Measurements from ENCODE around the gene MED9.

MED9 gene

DNA sequence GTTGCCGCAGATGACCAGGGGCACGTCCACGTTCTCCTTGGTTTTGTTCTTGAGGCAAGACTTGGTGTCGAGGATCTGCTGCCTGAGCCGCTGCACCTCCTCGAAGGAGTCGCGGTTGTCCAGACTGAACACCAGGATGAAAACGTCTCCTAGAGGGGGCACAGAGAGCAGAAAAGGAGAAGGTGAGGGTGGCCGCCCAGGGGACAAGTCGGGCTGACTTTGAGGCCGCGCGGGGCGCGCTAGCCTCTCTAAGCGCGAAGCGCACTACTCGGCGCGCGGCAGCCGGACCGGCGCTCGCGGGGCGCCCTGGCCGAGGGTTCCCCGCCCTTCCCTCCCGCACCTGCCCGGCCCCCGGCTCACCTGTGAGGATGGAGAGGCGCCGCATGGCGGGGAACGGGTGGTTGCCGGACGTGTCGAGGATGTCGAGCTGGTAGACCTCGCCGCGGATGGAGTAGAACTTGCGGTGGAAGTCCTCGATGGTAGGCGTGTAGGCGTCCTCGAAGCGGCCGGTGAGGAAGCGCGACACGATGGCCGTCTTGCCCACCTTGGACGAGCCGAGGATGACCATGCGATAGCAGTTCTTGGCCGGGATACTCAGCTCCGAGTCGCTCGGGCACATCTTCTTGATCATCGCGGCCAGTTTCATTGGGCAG lies 18.9 kb downstream of the MED9 start:
- TF ChIP-seq CTCF (conservative IDR thresholded peaks at IDR 0.05) = no peak
- peak overlapping the region; percentile 69 for H3K27ac ChIP-seq

DNA sequence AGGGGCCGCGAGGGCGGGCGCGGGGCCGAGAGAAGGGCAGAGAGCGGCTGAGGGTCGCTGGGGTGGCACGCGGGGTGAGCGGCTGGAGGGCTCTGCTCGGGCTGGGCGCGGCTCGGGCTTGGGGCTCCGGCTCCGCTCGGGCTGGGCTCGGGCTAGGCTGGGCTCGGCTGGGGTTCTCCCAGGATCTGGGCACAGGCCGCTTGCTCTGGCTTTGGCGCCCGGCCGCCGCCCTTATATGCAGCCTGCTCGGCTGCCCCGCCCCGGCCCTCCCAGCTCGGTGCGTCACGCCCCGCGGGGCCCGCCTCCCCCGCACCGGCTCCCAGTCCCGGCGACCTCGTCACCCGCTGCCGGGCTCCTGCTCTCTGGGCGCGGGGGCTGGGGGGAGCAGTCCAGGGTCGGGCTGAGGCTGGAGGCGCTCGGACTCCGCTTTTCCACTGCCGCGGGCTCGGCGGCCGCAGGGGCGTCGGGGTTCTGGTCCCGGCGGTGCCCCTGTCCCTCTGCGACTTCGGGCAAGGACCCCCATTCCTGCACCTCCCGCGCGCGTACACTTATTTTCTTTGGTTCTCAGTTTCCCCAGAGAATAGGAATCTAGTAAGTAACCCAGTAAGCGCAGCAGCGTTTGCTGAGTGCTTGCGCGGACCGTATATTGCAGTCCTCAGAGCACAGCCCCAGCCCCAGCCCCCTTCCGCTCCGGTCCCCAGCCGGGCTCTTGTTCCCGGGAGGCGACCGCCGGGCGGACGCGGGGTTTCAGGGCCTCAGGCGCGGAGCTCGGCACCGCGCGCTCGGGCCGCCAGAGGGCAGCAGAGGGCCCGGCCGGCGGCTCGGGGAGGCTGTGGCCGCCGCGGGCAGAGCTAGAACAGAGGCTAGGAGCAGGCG lies 19.6 kb downstream of the MED9 start, which contains the start of gene RASD1:
TSS of gene RASD1 (minus strand) at position 207 of the 876 bp plus-strand sequence. CDS start 214 bp downstream, outside the sequence.
- peak; percentile 97 for TF ChIP-seq CTCF (conservative IDR thresholded peaks at IDR 0.05)
- H3K27ac ChIP-seq = peak within 1 kb of the TSS; percentile 69

DNA sequence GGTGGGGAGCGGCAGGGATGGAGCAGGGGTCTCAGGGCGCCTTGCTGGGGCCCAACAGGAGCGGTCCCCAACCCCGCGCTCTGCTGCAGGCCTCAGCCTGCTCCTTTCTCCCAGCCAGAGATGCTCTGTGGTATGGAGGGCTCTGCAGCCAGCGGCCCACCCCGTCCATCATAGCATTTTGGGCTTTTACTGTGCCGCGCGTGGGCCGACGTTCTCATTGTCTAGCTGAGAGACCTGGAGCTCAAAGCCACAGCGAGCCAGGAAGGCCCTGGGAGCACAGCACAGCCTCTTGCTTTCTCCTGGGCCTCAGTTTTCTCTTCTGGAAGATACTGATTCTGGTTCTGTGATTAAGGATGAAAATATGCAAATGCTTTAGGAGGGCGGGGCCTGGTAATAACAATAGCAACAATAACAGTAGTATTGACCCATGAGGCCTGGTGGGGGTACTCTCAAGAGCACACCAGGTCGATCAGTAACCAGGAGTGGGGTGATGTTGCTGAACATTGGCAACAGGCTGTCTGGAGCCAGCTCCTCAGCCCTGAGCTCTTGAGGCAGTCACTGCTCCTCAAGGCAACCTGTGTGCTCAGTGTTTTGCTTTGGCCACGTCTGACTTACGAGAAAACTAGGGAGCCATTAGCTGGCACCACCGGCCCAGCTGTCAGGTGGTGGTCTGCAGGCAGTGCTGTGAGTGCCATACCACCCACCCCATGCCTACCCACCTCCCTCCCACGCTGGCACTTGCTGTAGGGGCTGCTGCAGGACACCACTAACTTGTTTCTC lies 20.5 kb downstream of the MED9 start:
- peak overlapping the region; percentile 69 for H3K27ac ChIP-seq
- TF ChIP-seq CTCF (conservative IDR thresholded peaks at IDR 0.05) = peak; percentile 69

DNA sequence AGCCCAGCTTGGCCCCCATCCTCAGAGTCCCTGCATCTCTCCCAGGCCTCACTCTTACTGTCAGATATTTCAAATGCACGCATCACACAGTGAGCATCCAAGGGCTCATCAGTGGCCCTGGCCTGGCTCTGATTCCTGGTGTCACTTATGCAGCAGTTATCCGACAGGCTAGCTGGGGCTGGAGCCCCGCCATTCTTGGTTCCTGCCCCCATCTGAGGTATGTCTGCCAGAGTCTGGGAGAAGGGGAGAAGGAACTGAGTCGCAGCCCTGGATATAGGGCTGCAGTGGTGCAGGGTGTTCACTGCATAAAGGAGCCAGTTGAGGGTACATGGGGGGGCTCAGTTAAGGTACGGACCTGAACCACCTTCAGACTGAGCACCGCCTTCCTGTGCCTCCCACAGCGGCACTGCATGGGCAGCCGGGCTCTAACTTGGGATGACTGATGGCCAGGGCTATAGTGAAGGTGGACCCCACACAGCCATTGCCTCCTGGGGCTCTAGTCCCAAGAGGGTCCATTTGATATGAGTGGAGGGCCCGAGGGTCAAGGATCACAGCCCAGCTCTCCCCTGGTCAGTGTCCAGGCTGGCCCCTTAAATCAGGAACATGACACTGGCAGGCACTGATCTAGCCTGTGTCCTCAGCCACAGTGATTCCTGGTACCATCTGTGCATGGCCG lies 21.2 kb downstream of the MED9 start:
- TF ChIP-seq CTCF (conservative IDR thresholded peaks at IDR 0.05) = no peak
- H3K27ac ChIP-seq = no peak overlapping the region

GRCh38 chr17:17498606-17499301 lies 22.0 kb downstream of the MED9 start:
- no peak for TF ChIP-seq CTCF (conservative IDR thresholded peaks at IDR 0.05)
- H3K27ac ChIP-seq = no peak overlapping the region

- no peak for TF ChIP-seq CTCF (conservative IDR thresholded peaks at IDR 0.05)
- H3K27ac ChIP-seq = no peak overlapping the region
Observed at GRCh38 chr17:17499402-17500145, 22.8 kb downstream of the MED9 start.

Data from VCaP (cell line).